Kidney capillary endothelial cell (primary cell): ENCODE results near the gene NTF4.
A peak's percentile ranks its signal among the peaks of the same experiment; 100 is the strongest.
"Not testable (repeated sequence)": the region's sequence is repeated elsewhere in the genome, so short reads cannot be mapped to it uniquely, and the experiment has no call there.

Source experiments
- DNase-seq: peaks from one replicate; pipeline ENCODE4 v3.0.0-alpha.2; 2018; ENCODE audit warnings: low spot score

The NTF4 gene

GRCh38 chr19:49091391-49092038 is 26.9 kb upstream of the NTF4 start:
- no peak for DNase-seq

DNA sequence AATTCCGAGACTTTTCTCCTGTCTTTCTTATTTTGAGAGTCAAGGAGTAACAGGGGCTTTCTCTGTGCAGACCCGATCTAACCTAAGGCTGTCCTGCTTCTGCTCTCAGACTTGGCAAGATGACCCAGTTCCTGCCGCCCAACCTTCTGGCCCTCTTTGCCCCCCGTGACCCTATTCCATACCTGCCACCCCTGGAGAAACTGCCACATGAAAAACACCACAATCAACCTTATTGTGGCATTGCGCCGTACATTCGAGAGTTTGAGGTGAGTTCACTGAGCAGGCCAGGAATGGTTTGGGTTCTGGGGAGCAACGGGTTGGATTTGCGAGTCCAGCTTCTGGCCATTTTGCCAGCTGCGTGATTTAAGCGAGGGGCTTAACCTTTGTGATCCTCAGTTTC is 21.7 kb upstream of the NTF4 start:
- DNase-seq = no peak

DNA sequence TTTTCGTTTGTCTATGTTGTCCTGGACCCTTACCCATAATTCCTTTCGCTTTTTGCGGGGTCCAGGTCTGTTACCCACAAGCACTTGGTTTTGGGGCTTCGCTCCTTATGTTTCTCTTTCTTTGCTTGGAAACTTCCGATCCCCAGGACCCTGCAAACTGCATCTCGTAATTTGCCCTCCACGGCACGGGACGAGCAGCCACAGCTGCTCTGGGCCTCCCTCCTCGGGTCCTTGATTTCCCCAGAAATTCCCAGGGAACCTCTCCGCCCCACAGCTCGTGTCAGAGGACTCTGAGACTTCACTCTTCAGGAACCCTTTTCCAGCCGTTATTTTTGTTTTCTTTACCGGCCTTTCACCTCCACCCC is 21.2 kb upstream of the NTF4 start:
- no peak for DNase-seq

GRCh38 chr19:49085020-49085867 is 20.6 kb upstream of the NTF4 start, which contains the start of gene SNRNP70:
SNRNP70 (plus strand) TSS chr19:49085451; CDS start chr19:49086415, 964 bp downstream.
- peak; percentile 99 for DNase-seq

GRCh38 chr19:49084206-49085019 is 19.8 kb upstream of the NTF4 start:
- no peak for DNase-seq

DNA sequence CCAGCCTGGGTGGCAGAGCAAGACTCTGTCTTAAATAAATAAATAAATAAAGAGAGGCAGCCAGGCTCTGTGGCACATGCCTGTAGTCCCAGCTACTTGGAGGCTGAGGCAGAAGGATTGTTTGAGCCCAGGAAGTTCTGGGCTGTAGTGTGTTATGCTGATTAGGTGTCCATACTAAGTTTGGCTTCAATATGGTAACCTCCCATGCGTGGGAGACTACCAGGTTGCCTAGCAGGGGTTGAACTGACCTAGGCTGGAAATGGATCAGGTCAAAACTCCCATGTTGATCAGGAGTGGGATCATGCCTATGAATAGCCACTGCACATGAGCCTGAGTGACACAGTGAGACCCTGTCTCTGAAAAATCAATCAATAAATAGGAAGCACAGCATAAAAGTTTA is 16.7 kb upstream of the NTF4 start:
- DNase-seq = no peak

GRCh38 chr19:49080392-49080791 is 15.8 kb upstream of the NTF4 start:
- DNase-seq = no peak

- DNase-seq = not testable (repeated sequence)
Measured at GRCh38 chr19:49074869-49075268, 10.3 kb upstream of the NTF4 start.

DNA sequence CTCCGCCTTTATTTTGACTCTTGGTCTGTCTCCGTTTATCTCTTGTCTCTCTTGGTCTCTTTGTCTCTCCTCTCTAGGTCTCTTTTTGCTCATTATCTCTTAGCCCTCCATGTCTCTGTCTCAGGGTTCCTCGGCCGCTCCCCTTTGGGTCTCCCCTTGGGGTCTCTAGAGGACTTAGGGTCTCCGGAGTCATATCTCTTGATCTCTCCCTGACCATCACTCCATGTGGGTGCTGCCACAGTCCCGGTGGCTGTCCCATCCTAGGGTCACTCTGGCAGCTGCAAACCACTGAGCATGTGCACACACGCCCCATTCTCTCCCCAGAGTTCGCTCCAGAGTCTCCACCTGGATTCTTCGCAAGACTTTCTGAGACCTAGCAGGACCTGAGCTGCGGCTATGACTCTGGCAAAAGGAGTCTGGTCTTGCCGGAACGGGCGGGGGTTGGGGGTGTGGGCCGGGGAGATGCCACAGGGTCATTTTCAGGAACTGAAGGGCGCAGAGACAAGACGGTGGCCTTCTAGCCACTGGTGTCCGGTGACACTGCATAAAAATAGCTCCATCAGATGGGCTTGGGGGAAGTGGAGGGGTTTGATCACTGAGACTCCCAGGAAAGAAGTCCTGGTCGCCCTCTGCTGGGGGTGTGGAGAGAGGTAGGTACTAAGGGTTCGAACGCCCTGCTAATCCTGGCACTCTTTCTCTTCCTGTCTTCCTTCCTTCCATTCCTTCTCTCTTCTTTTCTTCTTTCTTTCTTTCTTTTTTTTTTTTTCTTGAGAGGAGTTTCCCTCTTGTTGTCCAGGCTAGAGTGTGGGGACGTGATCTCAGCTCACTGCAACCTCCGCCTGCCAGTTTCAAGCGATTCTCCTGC is 9.1 kb upstream of the NTF4 start:
- no peak for DNase-seq

- DNase-seq = no peak
Measured at GRCh38 chr19:49071860-49072547, 7.4 kb upstream of the NTF4 start.

GRCh38 chr19:49070416-49070815 is 5.8 kb upstream of the NTF4 start:
- no peak for DNase-seq

DNA sequence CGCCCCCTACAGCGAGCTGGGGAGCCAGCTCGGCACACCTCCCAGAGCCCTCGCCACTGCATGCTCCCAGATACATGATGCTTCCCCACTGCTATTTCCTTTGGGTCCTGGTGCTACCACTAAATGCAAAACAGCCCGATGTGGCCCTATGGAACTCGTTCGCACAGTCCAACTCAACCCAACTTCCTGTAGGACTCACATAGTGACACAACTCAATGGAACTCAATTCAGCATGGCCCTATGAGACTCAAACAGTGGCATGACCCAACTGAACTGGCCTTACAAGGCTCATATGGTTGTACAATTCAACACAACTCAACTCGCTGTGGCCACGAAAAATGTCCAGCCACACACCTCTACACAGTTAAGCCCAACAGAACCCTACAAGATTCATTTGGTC is 4.4 kb upstream of the NTF4 start:
- DNase-seq = no peak

DNA sequence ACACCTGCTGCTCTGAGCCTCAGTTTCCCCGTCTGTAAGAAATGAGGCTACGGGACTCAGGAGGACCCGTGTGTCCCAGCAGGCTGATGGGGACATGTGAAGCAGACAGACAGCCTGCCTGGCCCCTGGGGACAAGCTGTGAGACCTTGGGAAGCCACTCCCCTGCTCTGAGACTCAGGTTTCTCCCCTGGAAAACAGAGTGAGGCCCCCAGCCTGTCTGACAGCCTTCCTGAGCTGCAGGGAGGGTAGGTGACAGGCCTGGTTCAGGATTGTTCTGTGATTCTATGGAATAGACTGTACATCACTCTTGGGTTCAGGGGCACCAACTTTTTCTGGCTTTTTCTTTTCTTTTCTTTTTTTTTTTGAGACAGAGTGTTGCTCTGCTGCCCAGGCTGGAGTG is 2.9 kb upstream of the NTF4 start:
- no peak for DNase-seq

DNA sequence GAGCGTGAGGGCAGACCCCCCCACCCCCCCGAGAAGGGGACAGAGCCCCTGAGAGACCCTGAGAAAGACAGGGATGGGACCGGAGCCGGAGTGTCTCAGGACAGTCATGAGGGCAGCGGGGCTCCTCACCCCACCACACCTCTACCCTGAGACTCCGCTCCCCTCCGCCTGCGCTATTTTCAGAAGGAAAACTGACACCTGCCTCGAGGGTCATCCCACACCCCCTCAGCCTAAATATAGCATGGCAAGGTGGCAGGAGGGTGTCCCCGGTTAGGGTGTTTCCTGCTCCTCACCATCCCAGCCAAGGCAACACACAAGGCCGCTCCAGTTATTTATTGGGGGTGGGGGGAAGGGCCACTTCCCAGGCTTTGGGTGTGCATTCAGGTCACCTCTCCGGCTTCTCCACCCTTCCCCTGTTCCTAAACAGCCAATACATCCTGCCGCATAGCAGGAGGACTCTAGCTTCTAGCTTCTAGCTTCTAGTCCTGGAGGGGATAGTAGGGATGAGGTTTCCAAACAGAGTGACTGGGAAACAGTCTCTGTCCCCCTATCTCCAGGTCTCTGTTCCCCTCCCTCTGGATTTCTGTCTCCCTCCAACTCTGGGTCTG is 1.4 kb upstream of the NTF4 start:
- DNase-seq = no peak

GRCh38 chr19:49064029-49064629 is 489 bp downstream of the NTF4 start:
- DNase-seq = no peak

- no peak for DNase-seq
Measured at GRCh38 chr19:49061445-49061844, 3.2 kb downstream of the NTF4 start.

DNA sequence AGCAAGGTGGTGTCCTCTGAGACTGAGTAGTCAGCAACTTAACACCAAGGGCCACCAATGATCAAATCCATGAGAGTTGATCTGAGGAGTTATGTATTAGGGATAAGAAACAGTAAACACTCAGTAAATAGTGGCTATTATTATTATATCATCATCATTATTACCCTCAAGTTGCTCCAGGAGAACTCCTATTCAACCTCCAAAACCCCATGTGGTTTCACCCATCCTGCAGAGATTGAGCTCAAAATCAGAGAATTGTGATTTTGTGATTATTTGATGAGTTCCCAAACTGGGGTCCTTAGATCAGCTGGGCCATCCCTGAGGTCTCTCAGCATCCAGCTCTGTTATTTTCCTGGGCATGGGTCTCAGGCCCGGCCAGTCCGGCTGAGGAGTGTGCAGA is 3.6 kb downstream of the NTF4 start:
- DNase-seq = no peak

GRCh38 chr19:49059053-49059452 is 5.6 kb downstream of the NTF4 start:
- DNase-seq = no peak

DNA sequence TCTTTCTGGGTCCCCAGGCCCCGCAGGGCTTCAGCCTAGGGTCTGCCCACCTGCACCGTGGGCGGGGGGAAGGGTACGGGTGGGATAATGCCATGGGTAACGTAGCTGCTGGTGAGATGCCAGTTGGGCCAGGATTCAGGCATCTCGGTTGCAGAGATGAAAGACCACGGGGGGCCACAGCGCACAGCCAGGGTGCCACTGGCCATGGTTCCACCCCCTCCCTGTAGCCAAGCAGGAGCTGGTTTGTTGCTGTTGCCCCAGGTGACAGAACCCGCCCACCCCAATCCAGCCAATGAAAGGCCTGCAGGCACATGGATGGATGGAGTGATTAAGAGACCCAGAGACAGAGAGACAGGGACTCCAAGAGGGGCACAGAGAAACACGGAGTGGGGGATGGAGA is 6.1 kb downstream of the NTF4 start:
- DNase-seq = no peak

- DNase-seq = peak; percentile 59
Measured at GRCh38 chr19:49057636-49058234, 6.9 kb downstream of the NTF4 start, which contains the start of gene CGB7. CGB7 (minus strand) TSS chr19:49057749; CDS start chr19:49055375, 2,374 bp downstream.
